Endothelial cell of umbilical vein (primary cell): ENCODE results near the gene ST8SIA6. TPM values are rescaled to one million over a fixed set of nuclear protein-coding genes. Genes with fewer than 3 reads are reported as not detected.

Source experiments
- BruUV-seq: library from RNA; stranded (reverse); fragments of 400-500 nt; replicated peaks from 2 replicates; lab custom pipeline; 2021; lab: Mats Ljungman, UMichigan
- CTCF ChIA-PET: fragments of 300-600, 350-600 bp; sonication (Branson Sonifier 250); formaldehyde crosslinking; loops from one replicate; lab custom pipeline; 2021; ENCODE audit warnings: antibody characterized with exemption, inconsistent platforms; lab: Charles Lee
- POLR2A ChIA-PET: fragments of 300-600, 350-600 bp; sonication (Branson Sonifier 250); formaldehyde crosslinking; loops from one replicate; lab custom pipeline; 2021; ENCODE audit warnings: antibody characterized with exemption, inconsistent platforms; lab: Charles Lee
- DNase-seq: peaks from one replicate; pipeline ENCODE4 v3.0.0-alpha.2; 2011; ENCODE audit warnings: low read depth, low spot score
- FAIRE-seq: peaks from 2 replicates; lab custom pipeline; 2011; peaks lifted over from hg19 to GRCh38; lab: Jason Lieb, UNC
- H2AFZ ChIP-seq: 2 replicates; pipeline ENCODE4 v1.6.0; 2012; ENCODE audit warnings: low read depth, low read length, control low read depth, inconsistent platforms
- H3K27ac ChIP-seq: 2 replicates; pipeline ENCODE4 v1.5.1; 2011; ENCODE audit warnings: low read depth, mild to moderate bottlenecking, control low read depth, low read length, moderate library complexity; ENCODE audit not compliant: insufficient read depth
- H3K27me3 ChIP-seq, 2 experiments: 2 replicates each; pipeline versions ENCODE4 v1.6.0 to v1.6.1; 2011; ENCODE audit warnings: low read length in 2 of 2, mixed read lengths in 1 of 2; ENCODE audit not compliant: control insufficient read depth in 2 of 2, insufficient read depth in 2 of 2
- H3K36me3 ChIP-seq, 2 experiments: 2 replicates in 1 of 2; 3 replicates in 1 of 2; pipeline ENCODE4 v1.5.1; 2011; ENCODE audit warnings: low read length in 2 of 2, mild to moderate bottlenecking in 1 of 2, moderate library complexity in 1 of 2; ENCODE audit not compliant: control insufficient read depth in 2 of 2, insufficient read depth in 2 of 2; ENCODE audit errors: extremely low read depth in 1 of 2
- H3K4me1 ChIP-seq: 3 replicates; pipeline ENCODE4 v1.5.1; 2011; ENCODE audit warnings: mild to moderate bottlenecking, low read length; ENCODE audit not compliant: control insufficient read depth, insufficient read depth; ENCODE audit errors: extremely low read depth
- H3K4me2 ChIP-seq: 2 replicates; pipeline ENCODE4 v1.6.1; 2011; ENCODE audit warnings: low read length, control low read depth, mixed read lengths; ENCODE audit not compliant: insufficient read depth
- H3K4me3 ChIP-seq, 3 experiments: fragments of 200-600 bp in 1 of 3; sonication (generic), shearing (Covaris generic) in 1 of 3; replicated peaks in 1 of 3; 2 replicates each; pipeline ENCODE4 v1.5.1; 2011 to 2016; ENCODE audit warnings: control low read depth in 3 of 3, low read length in 3 of 3, mild to moderate bottlenecking in 2 of 3, inconsistent platforms in 1 of 3, low read depth in 1 of 3, moderate library complexity in 1 of 3; ENCODE audit not compliant: insufficient read depth in 1 of 3
- H3K79me2 ChIP-seq: 2 replicates; pipeline ENCODE4 v1.6.0; 2012; ENCODE audit warnings: low read length, inconsistent platforms; ENCODE audit not compliant: control insufficient read depth, insufficient read depth
- H3K9ac ChIP-seq: replicated peaks from 2 replicates; pipeline ENCODE3; 2011; ENCODE audit warnings: low read length, control low read depth; ENCODE audit not compliant: insufficient read depth; ENCODE audit errors: extremely low read depth
- H3K9me1 ChIP-seq: replicated peaks from 3 replicates; pipeline ENCODE4 v1.6.0; 2011; ENCODE audit warnings: mild to moderate bottlenecking, low read length; ENCODE audit not compliant: control insufficient read depth, insufficient read depth; ENCODE audit errors: extremely low read depth
- H3K9me3 ChIP-seq: replicated peaks from 2 replicates; pipeline ENCODE4 v1.5.1; 2012; ENCODE audit warnings: low read length, inconsistent platforms; ENCODE audit not compliant: control insufficient read depth, insufficient read depth
- H4K20me1 ChIP-seq: replicated peaks from 2 replicates; pipeline ENCODE3; 2011; ENCODE audit warnings: mild to moderate bottlenecking, low read length; ENCODE audit not compliant: control insufficient read depth, insufficient read depth; ENCODE audit errors: extremely low read depth
- CTCF ChIP-seq, 2 donors: IDR thresholded peaks; 1 replicate in 1 of 2; 2 replicates in 1 of 2; pipeline ENCODE4 v1.5.1; 2011; ENCODE audit warnings: low read length in 2 of 2, mild to moderate bottlenecking in 2 of 2, moderate library complexity in 2 of 2, control low read depth in 1 of 2, inconsistent platforms in 1 of 2, low read depth in 1 of 2; ENCODE audit not compliant: insufficient read depth in 1 of 2; ENCODE audit errors: extremely low read depth in 1 of 2
- EZH2 ChIP-seq: IDR thresholded peaks from 2 replicates; pipeline ENCODE4 v1.6.1; 2012; ENCODE audit warnings: borderline replicate concordance, low read depth, mild to moderate bottlenecking, moderate library complexity, low read length, inconsistent platforms; ENCODE audit not compliant: severe bottlenecking
- FOS ChIP-seq: IDR thresholded peaks from 2 replicates; pipeline ENCODE4 v1.6.1; 2011; ENCODE audit warnings: mild to moderate bottlenecking, low read length, moderate library complexity, borderline replicate concordance; ENCODE audit not compliant: insufficient read depth
- GATA2 ChIP-seq: IDR thresholded peaks from 2 replicates; pipeline ENCODE4 v1.7.0; 2011; ENCODE audit warnings: low read depth, mild to moderate bottlenecking, moderate library complexity, mixed read lengths, low read length; ENCODE audit not compliant: insufficient read length, insufficient read depth
- JUN ChIP-seq: IDR thresholded peaks from 2 replicates; pipeline ENCODE4 v1.6.1; 2011; ENCODE audit warnings: borderline replicate concordance, low read depth; ENCODE audit not compliant: insufficient read length, insufficient read depth
- MAX ChIP-seq: IDR thresholded peaks from 2 replicates; pipeline ENCODE4 v1.6.1; 2011; ENCODE audit not compliant: insufficient read depth, insufficient read length
- MYC ChIP-seq: IDR thresholded peaks from one replicate; pipeline ENCODE4 v1.6.1; 2011; ENCODE audit warnings: mild to moderate bottlenecking, low read depth, low read length
- POLR2A ChIP-seq: IDR thresholded peaks from 2 replicates; pipeline ENCODE4 v1.6.1; 2012; ENCODE audit warnings: low read depth, mild to moderate bottlenecking, control low read depth, low read length
- POLR2AphosphoS5 ChIP-seq: IDR thresholded peaks from 2 replicates; pipeline ENCODE4 v1.6.1; 2012; ENCODE audit warnings: low read depth, mild to moderate bottlenecking, control low read depth, low read length, moderate library complexity; ENCODE audit not compliant: insufficient read depth
- dilution Hi-C: fragments of 300-500 bp; cut with MboI; formaldehyde crosslinking; loops from one replicate; pipeline ENCODE4 v1.15.0; 2019; ENCODE audit warnings: low sequenced_read_pairs; ENCODE audit not compliant: extremely low pct_ligation_motif_present
- intact Hi-C: fragments of 100-400 bp; cut with micrococcal nuclease; formaldehyde crosslinking; loops from one replicate; pipeline ENCODE4 v1.10.0; 2022
- polyA plus RNA-seq, 4 experiments: library from polyadenylated mRNA; depleted of rRNA in 3 of 4; stranded (reverse) in 3 of 4; unstranded in 1 of 4; fragments of >200 nt; gene quantifications; 2 replicates each; pipeline versions ENCODE4 v1.2.1 to v1.2.3, GENCODE V29; 2011 to 2012; ENCODE audit warnings: missing spikeins in 1 of 4
- total RNA-seq: library from RNA; stranded (reverse); gene quantifications from 2 replicates; pipeline ENCODE4 v1.2.3, GENCODE V29; 2021

ST8SIA6 gene
- total and polyA plus RNA-seq, 2 donors (not counting 3 experiments of a cell fraction or from before 2014, with no cell fraction given) = 0.40 to 0.51 TPM

GRCh38 chr10:17286562-17287550, 167.5 kb downstream of the ST8SIA6 start:
- no TSS peak for BruUV-seq
- dilution Hi-C loops = no loop called here

GRCh38 chr10:17282311-17282710, 172.1 kb downstream of the ST8SIA6 start:
- TF ChIP-seq GATA2 (no peak), MYC (no peak), POLR2A (no peak), JUN (no peak), FOS (no peak), MAX (no peak), POLR2AphosphoS5 (no peak), EZH2 (no peak), CTCF (IDR thresholded peaks at IDR 0.05; ENCODE audit: extremely low read depth in 1 of 2, insufficient read depth in 1 of 2, low read depth in 1 of 2, low read length in 2 of 2) (no peak)
- BruUV-seq = no TSS peak
- intact Hi-C loops (no loop called here), dilution Hi-C loops (no loop called here)
- Histone ChIP-seq H3K27me3 (peaks cover 10 to 12% of the 10 kb centered on the region in 2 experiments), H3K79me2 (no peaks in the 10 kb centered on the region), H3K4me2 (no peak overlapping the region), H3K9ac (no peak overlapping the region), H3K27ac (no peak overlapping the region), H3K4me3 (no peak overlapping the region), H4K20me1 (no peaks in the 10 kb centered on the region), H3K9me1 (no peaks in the 10 kb centered on the region), H3K4me1 (no peaks in the 10 kb centered on the region), H3K36me3 (no peaks in the 10 kb centered on the region), H3K9me3 (no peaks in the 10 kb centered on the region), H2AFZ (no peak overlapping the region)
- no peak for FAIRE-seq
- ChIA-PET POLR2A (no interaction called here), CTCF (no interaction called here)
- no peak for DNase-seq

More at GRCh38 chr10:17286562-17287550, 167.5 kb downstream of the ST8SIA6 start:
- FAIRE-seq = no peak
- ChIA-PET POLR2A (no interaction called here), CTCF (interaction anchor here (1.2 kb wide), 1 partner anchor 10 kb away, joined by 4 read pairs; no protein-coding TSS in a partner anchor)
- no peak overlapping the region for H2AFZ ChIP-seq
- peaks cover 21 to 35% of the 10 kb centered on the region in 2 experiments for H3K27me3 ChIP-seq
- H3K9ac ChIP-seq = no peak overlapping the region
- H3K79me2 ChIP-seq = no peaks in the 10 kb centered on the region
- no peaks in the 10 kb centered on the region for H3K9me1 ChIP-seq
- no peak overlapping the region for H3K4me3 ChIP-seq
- no peaks in the 10 kb centered on the region for H3K36me3 ChIP-seq
- no peaks in the 10 kb centered on the region for H4K20me1 ChIP-seq
- H3K4me2 ChIP-seq = no peak overlapping the region
- no peak for TF ChIP-seq GATA2
- TF ChIP-seq POLR2AphosphoS5 = no peak
- no peak for TF ChIP-seq MAX
- no peak for TF ChIP-seq JUN
- no peak for TF ChIP-seq FOS
- no peak for TF ChIP-seq POLR2A
- no peaks in the 10 kb centered on the region for H3K4me1 ChIP-seq
- no peak overlapping the region for H3K27ac ChIP-seq
- H3K9me3 ChIP-seq = no peaks in the 10 kb centered on the region
- intact Hi-C loops = no loop called here
- no peak for DNase-seq
